K562 (cell line): ENCODE results near the gene GINS2. TPM values are rescaled to one million over a fixed set of nuclear protein-coding genes. Genes with fewer than 3 reads are reported as not detected.

Experiments used
- CHD7 ChIP-seq: fragments of 200-600 bp; sonication (generic); IDR thresholded peaks from one replicate; pipeline ENCODE4 v1.6.1; 2012; ENCODE audit warnings: mild to moderate bottlenecking, low read depth, low read length, inconsistent platforms
- GABPB1 ChIP-seq: sonication (generic); formaldehyde crosslinking; IDR thresholded peaks from 2 replicates; pipeline ENCODE4 v1.8.0; 2022; ENCODE audit warnings: mild to moderate bottlenecking, missing genetic modification reagents
- HMBOX1 ChIP-seq: sonication (generic); IDR thresholded peaks from 2 replicates; pipeline ENCODE4 v1.6.1; 2016
- NCOA6 ChIP-seq: fragments of 450-650 bp; IDR thresholded peaks from 2 replicates; pipeline ENCODE4 v1.6.1; 2017; ENCODE audit warnings: mild to moderate bottlenecking
- POLR2A ChIP-seq: fragments of 450-650 bp; conservative IDR thresholded peaks from 2 replicates; pipeline ENCODE4 v1.6.1; 2016
- POLR2AphosphoS2 ChIP-seq: IDR thresholded peaks from 2 replicates; pipeline ENCODE4 v1.6.1; 2012; ENCODE audit warnings: low read length, improper control_type of control experiment
- POLR2G ChIP-seq: fragments of 200-400 bp; formaldehyde crosslinking; IDR thresholded peaks from 2 replicates; pipeline ENCODE4 v1.6.1; 2017; ENCODE audit warnings: low read depth, mild to moderate bottlenecking, antibody characterized with exemption, low read length, moderate library complexity
- RBFOX2 ChIP-seq: fragments of 200-400 bp; formaldehyde crosslinking; IDR thresholded peaks from 2 replicates; pipeline ENCODE4 v1.6.1; 2017; ENCODE audit warnings: low read depth, mild to moderate bottlenecking, low read length, moderate library complexity
- RBM22 ChIP-seq: fragments of 200-400 bp; formaldehyde crosslinking; IDR thresholded peaks from 2 replicates; pipeline ENCODE4 v1.6.1; 2018; ENCODE audit warnings: low read length, low read depth; ENCODE audit not compliant: poor library complexity, severe bottlenecking
- SFPQ ChIP-seq: fragments of 200-400 bp; formaldehyde crosslinking; IDR thresholded peaks from 2 replicates; pipeline ENCODE4 v1.6.1; 2017; ENCODE audit warnings: mild to moderate bottlenecking, low read depth, low read length, moderate library complexity
- SNRNP70 ChIP-seq: fragments of 200-400 bp; formaldehyde crosslinking; optimal IDR thresholded peaks from 2 replicates; pipeline ENCODE3; 2017; ENCODE audit warnings: low read depth, low read length
- USF1 ChIP-seq: sonication (generic); formaldehyde crosslinking; IDR thresholded peaks from 2 replicates; pipeline ENCODE4 v1.9.0; 2022; ENCODE audit warnings: mild to moderate bottlenecking, missing genetic modification reagents
- ZNF263 ChIP-seq: sonication (generic); formaldehyde crosslinking; IDR thresholded peaks from 2 replicates; pipeline ENCODE4 v1.8.0; 2022; ENCODE audit warnings: mild to moderate bottlenecking, missing genetic modification reagents, borderline replicate concordance
- ZNF668 ChIP-seq: fragments of 250-450 bp; sonication (Bioruptor Pico); IDR thresholded peaks from 2 replicates; pipeline ENCODE4 v1.8.0; 2022; ENCODE audit warnings: mild to moderate bottlenecking, inconsistent platforms
- polyA plus RNA-seq, 8 experiments: library from polyadenylated mRNA; depleted of rRNA in 4 of 8; stranded (reverse) in 5 of 8; unstranded in 3 of 8; fragments of >200 nt; fragmentation: Nextera tagmentation in 2 of 8; fragmentation: Illumina TruSeq in 1 of 8; extraction: Ambion mirVana in 2 of 8; extraction: Trizol in 1 of 8; gene quantifications; 2 replicates each; pipeline versions ENCODE4 v1.2.1 to v1.2.3, GENCODE V29; 2011 to 2014; ENCODE audit warnings: inconsistent platforms in 1 of 8, missing spikeins in 1 of 8
- total RNA-seq, 7 experiments: library from RNA; depleted of rRNA in 6 of 7; stranded (reverse); fragments of >200 nt in 6 of 7; fragmentation: Illumina TruSeq in 2 of 7; extraction: Trizol in 2 of 7; gene quantifications; 2 replicates each; pipeline versions ENCODE4 v1.2.1 to v1.2.3, GENCODE V29; 2011 to 2021; ENCODE audit warnings: low replicate concordance in 1 of 7

GINS2 gene
- total and polyA plus RNA-seq, 9 of the 15 experiments (the other 6 are each of a cell fraction or from before 2014, with no cell fraction given), result 40.4 to 76.2 (median 44.6) TPM

- TF ChIP-seq POLR2AphosphoS2, result peak; percentile 80; the same call in 1 of the 2 replicates
- TF ChIP-seq SFPQ, result no peak
- peak; percentile 91 for TF ChIP-seq RBM22
- peak; percentile 76 for TF ChIP-seq POLR2G
- peak; percentile 71 for TF ChIP-seq POLR2A
- TF ChIP-seq ZNF263 (CRISPR knock-in tag), result no peak
- peak; percentile 54 for TF ChIP-seq SNRNP70
- no peak for TF ChIP-seq HMBOX1
- TF ChIP-seq CHD7, result peak; percentile 60
- TF ChIP-seq USF1 (CRISPR knock-in tag), result 0 out of 2 replicates have a peak, but pooled peaks have one; percentile 19
- no peak for TF ChIP-seq GABPB1 (CRISPR knock-in tag)
- TF ChIP-seq ZNF668 (CRISPR knock-in tag), result no peak
- peak; percentile 44 for TF ChIP-seq RBFOX2
- TF ChIP-seq NCOA6, result no peak
Measured at GRCh38 chr16:85676466-85676865, 12.3 kb downstream of the GINS2 start (continued).
